Omental fat pad (tissue), 4 donors: ENCODE results near the gene NOP56. TPM values are rescaled to one million over a fixed set of nuclear protein-coding genes. Genes with fewer than 3 reads are reported as not detected.

Experiments used
- ATAC-seq: fragments of 150-250 bp; one replicate; pipeline ENCODE4 v1.9.1; 2016; ENCODE audit warnings: mild to moderate bottlenecking, moderate library complexity; ENCODE audit not compliant: low FRiP score
- DNase-seq: peaks from one replicate; pipeline ENCODE4 v3.0.0-alpha.2; 2019; ENCODE audit warnings: low spot score
- CTCF ChIP-seq, 3 donors: fragments of 450-650 bp; IDR thresholded peaks; one replicate each; pipeline ENCODE4 v1.5.1; 2016 to 2017; ENCODE audit warnings: antibody characterized with exemption in 3 of 3, mild to moderate bottlenecking in 3 of 3, moderate library complexity in 2 of 3
- total RNA-seq, 4 donors: library from RNA; depleted of rRNA; stranded (reverse); fragments of >200 nt; gene quantifications; one replicate each; pipeline ENCODE4 v1.1.0, GENCODE V29; 2016

Gene NOP56
- total RNA-seq, 4 donors from 2014 or later: 77.3 to 463 (median 96.6) TPM

DNA sequence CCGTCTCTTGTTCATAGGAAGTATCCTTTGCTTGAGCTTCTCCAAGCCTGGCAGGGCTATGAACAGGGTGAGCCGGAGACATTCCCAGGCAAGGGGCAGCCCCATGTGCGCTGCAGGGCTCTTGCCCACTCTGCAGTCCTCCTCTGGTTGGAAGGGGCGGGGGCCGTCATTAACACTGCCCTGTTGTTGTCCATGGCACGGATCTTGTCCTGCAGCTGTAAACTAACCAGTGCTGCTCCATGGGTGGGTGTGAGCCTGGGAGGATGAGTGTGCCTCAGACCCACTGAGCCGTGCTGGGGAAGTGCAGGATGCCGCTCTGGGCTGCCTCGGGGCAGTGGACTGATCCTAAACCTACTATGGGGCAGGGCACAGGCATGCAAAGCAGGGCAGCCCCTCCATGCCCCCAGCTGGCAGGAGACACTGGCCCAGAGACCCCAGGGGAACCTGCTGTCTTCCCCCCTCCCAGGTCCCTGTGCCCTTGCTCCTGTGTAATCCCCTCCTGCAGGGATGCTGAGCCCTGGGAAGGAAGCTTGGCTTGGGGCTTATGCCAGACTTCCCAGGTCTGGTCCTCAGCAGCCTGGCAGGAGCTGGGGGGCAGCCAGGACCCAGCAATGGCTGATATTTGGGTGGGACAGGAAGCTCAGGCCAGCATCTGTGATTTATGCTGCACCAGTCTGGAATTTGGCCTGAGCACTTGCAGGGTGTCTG is 48.6 kb downstream of the NOP56 start:
- TF ChIP-seq CTCF (IDR thresholded peaks at IDR 0.05): no peak
- no peak for ATAC-seq
- DNase-seq: no peak

GRCh38 chr20:2701671-2702081 is 49.2 kb downstream of the NOP56 start:
- TF ChIP-seq CTCF (IDR thresholded peaks at IDR 0.05): no peak
- DNase-seq (no peak), ATAC-seq (no peak)

DNA sequence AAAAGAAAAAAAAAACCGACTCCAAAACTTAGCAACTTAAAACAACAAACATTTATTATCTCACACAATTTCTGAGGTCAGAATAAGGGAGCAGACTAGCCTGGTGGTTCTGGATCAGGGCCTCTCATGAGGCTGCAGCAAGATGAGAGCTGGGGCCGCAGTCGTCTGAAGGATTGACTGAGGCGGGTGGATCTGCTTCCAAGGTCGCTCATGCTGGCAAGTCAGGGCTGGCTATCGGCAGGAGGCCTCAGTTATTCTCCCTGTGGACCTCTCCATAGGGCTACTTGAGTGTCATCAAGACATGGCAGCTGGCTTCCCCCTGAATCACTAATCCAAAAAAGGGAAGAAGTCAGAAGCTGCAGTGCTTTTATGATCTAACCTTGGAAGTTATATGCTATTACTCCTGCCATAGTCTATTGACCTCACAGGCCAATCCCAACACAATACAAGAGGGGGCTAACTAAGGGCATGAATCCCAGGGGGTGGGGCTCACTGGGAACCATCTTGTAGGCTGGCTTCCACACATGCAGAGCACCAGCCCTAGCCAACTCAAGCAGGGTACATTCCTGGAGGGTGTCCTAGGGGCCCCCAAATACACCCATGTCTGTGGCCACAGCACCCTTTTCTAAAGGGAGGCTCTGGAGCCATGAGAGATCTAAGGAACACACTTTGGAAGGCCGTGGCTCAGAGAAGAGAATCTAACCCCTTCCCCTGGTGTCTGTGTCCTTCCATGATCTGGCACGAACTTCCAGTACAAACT is 51.5 kb downstream of the NOP56 start:
- ATAC-seq (no peak), DNase-seq (no peak)
- TF ChIP-seq CTCF (IDR thresholded peaks at IDR 0.05): no peak

- no peak for TF ChIP-seq CTCF (IDR thresholded peaks at IDR 0.05)
- DNase-seq (no peak), ATAC-seq (no peak)
These were observed 53.7 kb downstream of the NOP56 start for GRCh38 chr20:2705931-2706645.

GRCh38 chr20:2706688-2707352 is 54.4 kb downstream of the NOP56 start:
- ATAC-seq (no peak), DNase-seq (no peak)
- TF ChIP-seq CTCF (IDR thresholded peaks at IDR 0.05): no peak

GRCh38 chr20:2707353-2708072 is 55.1 kb downstream of the NOP56 start:
- no peak for DNase-seq
- no peak for TF ChIP-seq CTCF (IDR thresholded peaks at IDR 0.05)
- ATAC-seq: no peak
